K562 (cell line): ENCODE measurements around the gene TUT1. TPM values are rescaled to one million over a fixed set of nuclear protein-coding genes. Genes with fewer than 3 reads are reported as not detected.

Experiments used
- ATF6 ChIP-seq: sonication (generic); formaldehyde crosslinking; IDR thresholded peaks from 2 replicates; pipeline ENCODE4 v1.4.0; 2020; ENCODE audit warnings: mild to moderate bottlenecking, missing genetic modification reagents
- ELF2 ChIP-seq: fragments of 250-450 bp; sonication (Bioruptor Pico); IDR thresholded peaks from 2 replicates; pipeline ENCODE4 v1.5.0; 2021; ENCODE audit warnings: mild to moderate bottlenecking
- ESRRA ChIP-seq: fragments of 450-650 bp; IDR thresholded peaks from 2 replicates; pipeline ENCODE4 v1.6.1; 2014; ENCODE audit warnings: low read depth, mild to moderate bottlenecking, moderate library complexity, borderline replicate concordance
- HMGXB4 ChIP-seq: sonication (generic); formaldehyde crosslinking; IDR thresholded peaks from 2 replicates; pipeline ENCODE4 v1.8.1; 2023; ENCODE audit warnings: mild to moderate bottlenecking, missing genetic modification reagents
- MTA2 ChIP-seq: fragments of 450-650 bp; IDR thresholded peaks from 2 replicates; pipeline ENCODE4 v1.6.1; 2016; ENCODE audit warnings: low read depth
- SMAD2 ChIP-seq: fragments of 150-350 bp; IDR thresholded peaks from 2 replicates; pipeline ENCODE4 v1.6.1; 2014; ENCODE audit warnings: low read depth, mild to moderate bottlenecking, low read length
- SMARCC2 ChIP-seq: fragments of 450-650 bp; IDR thresholded peaks from 2 replicates; pipeline ENCODE4 v1.6.1; 2017; ENCODE audit warnings: antibody characterized with exemption, moderate library complexity, mild to moderate bottlenecking, low read depth
- SMC3 ChIP-seq: conservative IDR thresholded peaks from 2 replicates; pipeline ENCODE4 v1.6.1; 2011; ENCODE audit warnings: low read depth, low read length, improper control_type of control experiment; ENCODE audit not compliant: insufficient read depth
- ZBTB49 ChIP-seq: sonication (generic); formaldehyde crosslinking; IDR thresholded peaks from 2 replicates; pipeline ENCODE4 v1.8.0; 2022; ENCODE audit warnings: missing genetic modification reagents, mild to moderate bottlenecking, borderline replicate concordance
- ZNF140 ChIP-seq: fragments of 250-450 bp; sonication (Bioruptor Pico); IDR thresholded peaks from 2 replicates; pipeline ENCODE4 v1.8.0; 2021; ENCODE audit warnings: moderate library complexity, mild to moderate bottlenecking, inconsistent platforms
- ZNF318 ChIP-seq, 2 experiments: fragments of 450-650 bp; IDR thresholded peaks; 2 replicates each; pipeline ENCODE4 v1.6.1; 2016; ENCODE audit warnings: mild to moderate bottlenecking in 2 of 2, borderline replicate concordance in 1 of 2, low read depth in 1 of 2, moderate library complexity in 1 of 2
- ZNF76 ChIP-seq: fragments of 250-450 bp; sonication (Bioruptor Pico); IDR thresholded peaks from 2 replicates; pipeline ENCODE4 v1.4.0; 2020; ENCODE audit warnings: mild to moderate bottlenecking, moderate library complexity, borderline replicate concordance
- polyA plus RNA-seq, 8 experiments: library from polyadenylated mRNA; depleted of rRNA in 4 of 8; stranded (reverse) in 5 of 8; unstranded in 3 of 8; fragments of >200 nt; fragmentation: Nextera tagmentation in 2 of 8; fragmentation: Illumina TruSeq in 1 of 8; extraction: Ambion mirVana in 2 of 8; extraction: Trizol in 1 of 8; gene quantifications; 2 replicates each; pipeline versions ENCODE4 v1.2.1 to v1.2.3, GENCODE V29; 2011 to 2014; ENCODE audit warnings: inconsistent platforms in 1 of 8, missing spikeins in 1 of 8
- total RNA-seq, 7 experiments: library from RNA; depleted of rRNA in 6 of 7; stranded (reverse); fragments of >200 nt in 6 of 7; fragmentation: Illumina TruSeq in 2 of 7; extraction: Trizol in 2 of 7; gene quantifications; 2 replicates each; pipeline versions ENCODE4 v1.2.1 to v1.2.3, GENCODE V29; 2011 to 2021; ENCODE audit warnings: low replicate concordance in 1 of 7

TUT1 gene
- total and polyA plus RNA-seq, 9 of the 15 experiments (the other 6 are each of a cell fraction or from before 2014, with no cell fraction given) = 0.66 to 44.3 (median 15.7) TPM

- no peak for TF ChIP-seq ELF2 (CRISPR knock-in tag)
- TF ChIP-seq ATF6 (CRISPR knock-in tag) = no peak
- TF ChIP-seq ZBTB49 (CRISPR knock-in tag) = no peak
- TF ChIP-seq MTA2 = peak; percentile 58
- TF ChIP-seq SMAD2 = no peak
- no peak for TF ChIP-seq HMGXB4
- TF ChIP-seq ESRRA = peak; percentile 15; the same call in 1 of the 2 replicates
- TF ChIP-seq ZNF318 (IDR thresholded peaks at IDR 0.05; ENCODE audit: borderline replicate concordance in 1 of 2, low read depth in 1 of 2) = no peak
- no peak for TF ChIP-seq ZNF76
- TF ChIP-seq SMC3 = no peak
- TF ChIP-seq ZNF140 (CRISPR knock-in tag) = no peak
- TF ChIP-seq SMARCC2 = no peak
These were observed 45.7 kb downstream of the TUT1 start (continued) for GRCh38 chr11:62545437-62546243.
